ENCODE measurements around the gene KCNIP4.

- TF ChIP-seq CTCF (IDR thresholded peaks at IDR 0.05) (no peak), POLR2A (IDR thresholded peaks at IDR 0.05) (no peak)
These were observed 141.6 kb downstream of the KCNIP4 start for GRCh38 chr4:21806991-21807390.
